ENCODE results near the gene NKAIN2.
"Not testable (repeated sequence)": the region's sequence is repeated elsewhere in the genome, so short reads cannot be mapped to it uniquely, and the experiment has no call there.

Gene NKAIN2

DNA sequence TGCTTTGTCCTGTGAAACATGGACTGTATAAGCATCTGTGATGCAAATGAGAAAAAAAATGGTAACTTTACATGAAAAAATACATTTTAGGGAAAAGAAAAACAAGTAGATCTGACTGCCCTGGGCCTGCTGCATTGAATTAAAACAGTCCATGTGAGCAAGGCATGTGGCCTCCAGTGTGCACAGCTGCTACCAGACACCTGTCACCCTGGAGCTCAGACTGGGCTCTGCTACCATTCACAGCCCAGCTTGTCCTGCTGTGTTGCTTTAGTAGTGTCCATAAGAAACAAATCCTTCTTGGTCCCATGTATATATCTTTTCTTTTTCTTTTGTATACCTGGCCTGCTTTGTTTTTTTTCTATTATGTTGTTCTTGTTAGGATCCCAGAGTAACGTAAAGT, 315.9 kb downstream of the NKAIN2 start:
- DNase-seq = peak; percentile 15

DNA sequence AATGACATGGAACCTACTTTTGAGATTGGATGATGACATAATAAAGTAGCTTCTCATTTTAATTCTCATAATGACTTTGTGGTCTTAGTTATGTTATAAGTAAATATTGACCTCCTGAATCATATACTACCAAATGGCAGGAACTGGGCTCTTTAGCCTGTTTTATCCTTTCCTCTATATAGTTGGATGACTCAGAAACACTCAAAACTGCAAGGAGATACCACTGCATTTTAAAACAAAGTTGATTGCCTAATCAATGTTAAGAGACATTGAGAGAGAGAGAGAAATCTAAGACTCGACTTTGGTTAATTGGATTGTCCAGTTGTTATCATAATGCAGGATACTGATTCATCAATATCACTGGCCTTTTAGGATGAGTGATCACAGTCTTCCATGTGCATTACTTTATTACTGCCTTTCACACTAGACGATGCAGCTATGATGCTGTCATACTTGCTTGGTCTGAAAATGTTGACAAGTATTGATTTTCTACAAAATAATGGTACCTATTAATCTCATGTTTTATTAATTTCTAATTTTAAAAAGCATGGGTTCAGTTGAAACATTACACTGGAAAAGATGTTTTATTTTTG, 320.0 kb downstream of the NKAIN2 start:
- DNase-seq = no peak

DNA sequence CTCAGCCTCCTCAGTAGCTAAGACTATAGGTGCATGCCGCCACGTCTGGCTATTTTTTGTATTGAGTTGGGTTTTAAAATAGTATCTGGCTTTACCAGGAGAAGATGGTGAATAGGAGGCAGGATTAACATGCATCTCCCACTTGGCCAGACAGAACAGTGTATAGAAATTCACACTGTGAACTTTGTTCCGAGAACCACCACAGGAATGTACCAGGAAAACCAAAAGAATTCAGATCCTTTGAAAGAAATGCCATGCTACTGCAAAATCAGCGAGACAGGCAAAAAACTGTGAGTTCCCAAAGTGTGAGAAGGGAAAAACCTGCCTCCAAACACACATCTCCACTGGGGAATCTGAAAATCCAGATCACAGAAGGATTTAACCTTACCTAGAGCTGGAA, 327.6 kb downstream of the NKAIN2 start:
- DNase-seq = no peak

DNA sequence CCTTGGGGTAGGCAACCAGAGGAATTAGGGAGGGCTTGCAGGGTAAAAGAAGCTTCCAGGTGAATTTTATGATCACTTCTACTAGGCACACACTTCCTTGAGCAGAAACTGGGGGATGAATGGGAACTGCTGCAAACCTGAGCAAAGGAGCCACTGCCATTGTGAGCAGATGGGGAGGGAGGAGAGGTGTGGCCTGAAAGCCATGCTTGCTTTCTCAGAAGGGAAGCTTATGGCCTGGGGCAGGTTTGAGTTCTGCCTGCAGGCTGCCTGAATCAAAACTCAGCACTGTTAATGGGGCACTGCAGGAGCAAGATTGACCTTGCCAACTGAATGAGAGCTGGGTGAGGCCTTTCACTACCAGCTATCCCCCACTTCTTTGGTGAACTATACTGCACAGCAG, 328.1 kb downstream of the NKAIN2 start:
- DNase-seq = no peak

DNA sequence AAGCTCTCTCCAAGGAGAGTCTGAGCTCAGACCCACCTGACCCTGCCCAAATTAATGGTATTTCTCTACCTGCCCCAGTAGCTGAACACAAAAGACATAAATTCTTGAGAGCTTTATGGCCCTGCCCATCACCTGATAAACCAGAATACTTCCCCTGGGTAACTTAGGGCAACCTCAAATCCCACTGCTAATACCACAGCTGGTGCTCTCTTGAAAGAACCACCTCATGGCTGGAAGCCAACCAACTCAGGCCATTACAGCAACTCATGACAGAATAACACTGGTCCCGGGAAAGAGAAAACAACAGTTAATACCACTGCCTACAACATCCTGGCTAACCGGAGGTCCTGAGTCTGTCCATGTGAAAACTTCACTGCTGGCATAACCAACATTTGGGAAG, 328.6 kb downstream of the NKAIN2 start:
- no peak for DNase-seq

DNA sequence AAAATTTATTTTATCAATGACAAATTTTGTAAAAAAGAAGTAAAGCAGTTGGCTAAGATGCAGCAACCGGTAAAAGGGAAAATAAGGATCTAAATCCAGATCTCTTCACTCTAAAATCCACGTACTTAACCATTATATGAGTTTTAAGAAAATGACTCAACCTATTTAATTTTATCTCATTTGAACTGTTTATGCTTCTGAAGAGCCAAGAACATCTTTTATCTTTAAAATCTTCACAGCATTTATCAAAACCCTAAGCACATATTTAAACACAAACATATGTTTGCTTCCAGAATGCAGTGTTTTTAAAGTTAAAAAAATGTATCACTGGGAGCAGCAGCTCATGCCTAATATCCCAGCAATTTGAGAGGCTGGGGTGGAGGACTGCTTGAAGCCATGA, 339.2 kb downstream of the NKAIN2 start:
- no peak for DNase-seq

DNA sequence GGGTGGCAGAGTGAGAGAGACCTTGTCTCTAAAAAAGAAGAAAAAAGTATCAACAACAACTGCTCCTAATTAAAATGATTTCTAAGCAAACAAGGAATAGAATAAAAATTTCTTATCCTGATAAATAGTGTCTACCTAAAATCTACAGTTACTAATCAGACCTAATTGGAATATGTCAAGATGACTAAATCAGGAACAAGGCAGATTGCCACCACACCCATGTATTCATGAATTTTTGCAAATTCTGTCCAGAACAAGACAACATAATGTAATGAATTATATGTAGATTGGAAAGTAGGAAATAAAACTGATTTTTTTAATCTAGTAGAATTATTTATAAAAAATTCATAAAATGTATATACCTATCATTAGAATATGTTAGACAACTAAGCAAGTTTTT, 339.8 kb downstream of the NKAIN2 start:
- DNase-seq = no peak

DNA sequence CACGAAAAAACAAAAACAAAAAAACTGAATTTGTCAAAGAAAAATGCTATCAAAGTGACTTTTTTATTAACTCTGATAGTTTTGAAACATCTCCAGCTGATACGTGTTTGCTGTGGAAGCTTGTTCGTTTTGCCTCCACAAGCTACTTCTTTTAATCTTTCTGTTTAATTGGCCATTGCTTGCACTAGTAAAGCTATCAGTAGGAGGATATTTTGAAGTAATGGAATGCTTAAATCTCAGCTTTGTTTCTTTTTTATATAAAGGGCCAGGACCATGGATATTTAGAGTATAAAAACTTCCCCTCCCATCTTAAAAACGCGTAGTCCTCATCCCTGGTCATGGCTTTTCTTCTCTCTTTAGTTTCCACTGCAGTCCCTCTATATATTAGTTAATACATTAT, 344.0 kb downstream of the NKAIN2 start:
- no peak for DNase-seq

DNA sequence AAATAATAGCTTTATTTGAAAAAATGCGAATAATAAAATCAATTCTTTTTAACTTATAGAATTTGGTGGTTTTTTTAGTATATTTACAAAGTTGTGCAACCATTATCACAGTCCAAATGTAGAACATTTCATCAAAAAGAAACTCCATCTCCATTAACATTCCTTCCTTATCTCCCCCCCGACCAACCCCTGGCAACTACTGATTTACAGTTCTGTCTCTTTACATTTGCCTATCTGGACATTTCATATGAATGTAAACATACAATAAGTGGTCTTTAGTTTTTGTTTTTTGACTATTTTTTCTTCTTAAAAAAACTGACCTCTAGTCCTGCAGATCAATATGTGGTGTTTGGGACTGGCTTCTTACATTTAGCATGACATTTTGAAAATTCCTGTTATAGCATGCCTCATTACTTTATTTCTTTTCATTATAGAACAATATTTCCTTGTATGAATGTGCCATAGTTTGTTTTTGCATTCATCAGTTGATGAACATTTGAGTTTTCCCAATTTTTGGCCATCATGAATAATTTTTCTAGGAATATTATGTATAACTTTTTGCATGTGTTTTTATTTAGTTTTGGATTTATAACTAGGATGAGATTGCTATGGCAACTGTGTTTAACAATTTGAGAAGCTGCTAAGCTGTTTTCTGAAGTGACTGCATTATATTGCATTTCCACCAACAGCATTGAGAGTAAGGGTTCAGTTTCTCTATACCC, 344.7 kb downstream of the NKAIN2 start:
- DNase-seq = no peak

DNA sequence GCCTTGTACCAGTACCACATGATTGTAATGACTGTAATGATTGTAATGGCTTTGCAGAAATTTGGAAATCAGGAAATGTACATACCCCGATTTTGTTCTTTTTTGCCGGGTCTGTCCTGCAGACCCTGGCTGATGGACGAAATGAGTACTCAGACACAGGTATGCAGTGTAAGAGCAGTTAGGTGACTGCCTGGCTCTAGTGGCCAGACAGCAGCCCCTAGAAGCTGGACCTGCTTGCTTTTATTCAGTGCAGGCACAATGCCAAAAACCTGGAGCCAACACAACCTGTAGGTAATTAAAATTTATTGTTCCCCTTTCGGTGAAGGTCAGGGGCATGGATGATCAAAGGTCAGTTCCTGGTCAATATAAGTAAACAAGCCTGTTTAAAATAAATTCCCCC, 346.0 kb downstream of the NKAIN2 start:
- DNase-seq = no peak

DNA sequence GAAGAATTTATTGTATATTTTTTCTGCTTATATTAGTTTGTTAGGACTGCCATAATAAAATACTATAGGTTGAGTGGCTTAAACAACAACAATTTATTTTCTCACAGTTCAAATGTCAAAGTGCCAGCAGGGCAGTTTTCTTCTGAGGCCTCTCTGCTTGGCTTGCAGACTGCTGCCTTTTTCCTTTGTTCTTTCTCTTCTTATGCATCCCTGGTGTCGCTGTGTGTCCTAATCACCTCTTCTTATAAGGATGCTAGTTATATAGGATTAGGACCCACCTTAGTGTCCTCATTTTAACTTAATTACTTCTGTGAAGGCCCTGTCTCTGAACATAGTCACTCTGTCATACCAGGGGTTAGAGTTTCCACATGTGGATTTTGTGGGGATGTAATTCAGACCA, 354.4 kb downstream of the NKAIN2 start:
- no peak for DNase-seq

DNA sequence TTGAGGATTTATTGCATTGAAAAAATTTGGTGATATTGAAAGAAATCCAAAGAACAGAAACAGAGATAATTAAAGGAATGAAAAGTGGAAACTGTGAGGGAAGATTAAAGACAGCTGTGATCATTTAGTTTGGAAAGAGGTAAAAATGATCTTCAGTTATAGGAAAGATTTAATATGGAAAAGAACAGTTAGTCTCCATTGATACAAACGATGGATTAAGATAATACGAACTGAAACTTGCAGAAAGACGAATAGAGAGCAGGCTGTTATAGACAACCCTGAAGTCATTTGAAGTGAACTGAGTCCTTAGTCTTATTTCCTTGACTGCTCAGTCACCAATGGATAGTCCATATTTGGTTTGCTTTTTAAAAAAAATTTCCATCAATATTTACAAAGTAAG, 360.0 kb downstream of the NKAIN2 start:
- DNase-seq = no peak

DNA sequence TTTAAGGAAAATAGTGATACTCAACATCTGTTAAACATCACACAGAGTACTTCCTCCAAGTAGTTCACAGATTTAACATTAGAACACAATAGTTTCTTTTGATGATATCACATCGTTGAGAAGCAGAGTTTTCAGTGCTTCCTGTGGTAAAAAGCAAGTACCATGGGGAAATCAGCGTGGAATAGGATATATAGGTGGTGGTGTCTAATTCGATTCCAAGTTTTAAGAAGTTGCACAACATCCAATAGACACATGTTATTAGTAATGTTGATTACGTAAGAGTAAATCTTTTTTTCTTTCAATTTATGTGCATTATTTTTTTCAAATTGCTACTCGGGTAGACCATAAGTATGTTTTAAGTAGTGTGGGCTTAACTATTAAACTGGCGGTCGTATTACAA, 360.7 kb downstream of the NKAIN2 start:
- DNase-seq = no peak

DNA sequence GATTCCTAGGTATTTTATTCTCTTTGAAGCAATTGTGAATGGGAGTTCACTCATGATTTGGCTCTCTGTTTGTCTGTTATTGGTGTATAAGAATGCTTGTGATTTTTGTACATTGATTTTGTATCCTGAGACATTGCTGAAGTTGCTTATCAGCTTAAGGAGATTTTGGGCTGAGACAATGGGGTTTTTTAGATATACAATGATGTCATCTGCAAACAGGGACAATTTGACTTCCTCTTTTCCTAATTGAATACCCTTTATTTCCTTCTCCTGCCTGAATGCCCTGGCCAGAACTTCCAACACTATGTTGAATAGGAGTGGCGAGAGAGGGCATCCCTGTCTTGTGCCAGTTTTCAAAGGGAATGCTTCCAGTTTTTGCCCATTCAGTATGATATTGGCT, 363.6 kb downstream of the NKAIN2 start:
- DNase-seq = not testable (repeated sequence)

DNA sequence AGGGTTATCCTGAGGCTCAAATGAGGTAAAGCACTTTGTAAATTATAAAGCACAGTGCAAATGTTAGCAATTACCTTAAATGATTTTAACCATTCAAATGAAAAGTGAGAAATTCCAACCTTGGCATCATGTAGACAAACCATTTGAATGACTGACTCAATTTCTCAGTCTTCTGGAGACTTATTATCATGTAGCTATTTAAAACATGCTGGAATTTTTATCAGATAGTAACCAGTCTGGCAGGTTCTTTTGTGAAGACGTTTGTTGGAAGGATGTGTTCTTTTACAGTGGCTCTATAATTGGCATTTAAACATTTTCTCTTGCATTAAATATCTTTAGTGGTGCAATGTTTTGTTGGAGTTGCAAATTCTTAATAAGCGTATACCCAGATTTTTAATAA, 386.6 kb downstream of the NKAIN2 start:
- no peak for DNase-seq

DNA sequence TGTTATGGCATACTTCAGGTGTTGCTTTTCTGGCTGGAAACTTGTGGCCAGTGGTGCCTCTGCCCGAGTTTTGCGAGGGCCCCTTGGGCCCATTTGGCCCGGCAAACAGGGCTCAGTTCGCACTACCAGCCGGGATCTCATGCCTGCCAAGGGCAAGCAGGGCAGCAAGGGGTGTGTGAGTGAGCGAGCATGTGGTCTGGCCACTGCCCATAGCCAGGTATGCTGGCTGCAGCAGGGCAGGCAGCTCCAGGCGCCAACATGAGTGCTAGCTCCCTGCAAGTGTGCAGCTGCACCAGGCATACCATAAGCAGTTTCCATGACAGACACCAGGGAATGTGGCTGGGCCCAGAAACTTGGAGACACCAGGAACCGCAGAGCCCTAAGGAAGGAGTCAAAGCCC, 389.5 kb downstream of the NKAIN2 start:
- DNase-seq = no peak

DNA sequence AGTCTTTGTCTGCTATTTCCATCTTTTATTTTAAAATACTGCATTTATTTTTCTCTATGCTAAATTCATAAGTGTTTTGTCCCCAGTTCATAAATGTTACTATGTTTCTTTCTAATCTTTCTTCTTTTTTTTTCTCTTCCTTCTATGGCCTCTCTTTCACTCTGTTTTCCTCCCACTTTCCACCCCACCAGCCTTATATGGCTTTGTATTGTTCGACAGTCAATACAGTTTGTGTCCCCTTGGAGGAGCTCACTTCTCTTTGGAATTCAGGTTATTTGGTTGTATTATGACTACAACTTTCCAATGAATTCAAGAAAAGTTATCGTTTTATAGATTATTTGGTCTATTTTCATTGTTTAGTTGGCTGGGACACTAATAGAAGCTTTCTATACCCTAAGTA, 393.5 kb downstream of the NKAIN2 start:
- DNase-seq = no peak

DNA sequence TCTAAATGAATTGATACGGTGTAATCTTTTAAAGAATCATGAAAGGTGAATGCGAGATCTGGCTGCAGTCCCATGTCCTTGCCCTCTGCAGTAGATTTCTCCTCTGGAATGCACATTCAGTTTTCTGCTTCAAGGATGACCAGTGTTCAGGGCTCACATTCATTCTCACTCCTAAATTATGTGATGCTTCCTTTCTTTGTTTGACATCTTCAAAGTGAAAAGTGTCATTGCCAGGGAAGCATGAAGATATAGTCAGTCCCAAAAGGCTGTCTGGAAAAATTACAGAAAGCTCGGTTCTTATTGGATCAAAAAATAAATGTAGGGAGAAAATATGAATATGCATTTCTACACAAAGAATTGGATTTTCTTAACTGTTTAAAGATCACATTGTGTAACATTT, 395.6 kb downstream of the NKAIN2 start:
- peak; percentile 7 for DNase-seq

DNA sequence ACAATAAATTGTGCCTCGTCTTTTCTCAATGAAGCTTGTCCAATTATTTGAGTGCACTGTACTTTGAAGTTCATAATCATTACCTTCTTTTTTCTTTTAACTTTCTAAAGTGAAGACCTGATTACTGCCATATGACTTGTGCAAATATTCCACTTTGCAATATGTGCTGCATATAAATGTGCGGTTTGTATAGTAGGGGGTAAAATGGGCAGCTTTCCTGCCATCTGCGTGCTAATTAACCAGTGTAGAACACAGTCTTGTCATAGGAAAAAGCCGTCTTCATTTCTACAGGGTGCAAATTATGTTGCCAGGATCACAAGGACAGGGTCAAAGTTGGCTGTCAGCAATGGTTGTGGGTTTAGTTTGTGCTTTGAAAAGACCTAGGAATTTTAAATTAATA, 397.0 kb downstream of the NKAIN2 start:
- DNase-seq = no peak

DNA sequence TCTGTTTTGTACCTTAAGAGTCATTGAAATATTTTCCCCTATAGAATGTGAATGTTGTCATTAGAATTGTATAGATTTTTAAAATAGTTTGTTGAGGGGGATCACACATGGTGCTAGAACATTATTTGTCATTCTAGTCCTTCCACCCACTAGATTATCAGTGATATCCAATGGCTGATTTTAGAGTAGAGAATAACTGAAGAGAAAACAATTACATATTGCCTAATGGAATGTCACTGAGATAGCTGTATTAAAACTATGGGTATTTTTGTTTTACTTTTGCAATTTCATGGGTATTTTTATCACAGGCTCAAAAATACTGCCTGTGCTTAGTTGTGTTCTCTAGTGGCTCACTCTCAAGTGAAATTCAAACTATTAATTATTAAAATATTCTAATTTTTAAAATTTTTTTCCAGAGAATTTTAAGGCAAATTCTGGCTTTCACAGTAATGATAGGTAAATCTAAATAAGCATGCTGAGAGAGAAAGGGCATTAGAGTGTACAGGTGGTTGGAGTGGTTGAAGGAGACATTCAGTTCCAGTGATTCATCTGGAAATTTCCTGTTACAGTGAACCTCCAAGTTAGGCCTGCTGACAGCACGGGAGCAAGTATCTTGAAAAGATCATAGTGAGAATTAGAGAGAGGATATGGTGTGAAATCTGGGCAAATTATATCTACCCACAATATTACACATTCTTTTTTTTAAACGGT, 399.6 kb downstream of the NKAIN2 start:
- DNase-seq = no peak

DNA sequence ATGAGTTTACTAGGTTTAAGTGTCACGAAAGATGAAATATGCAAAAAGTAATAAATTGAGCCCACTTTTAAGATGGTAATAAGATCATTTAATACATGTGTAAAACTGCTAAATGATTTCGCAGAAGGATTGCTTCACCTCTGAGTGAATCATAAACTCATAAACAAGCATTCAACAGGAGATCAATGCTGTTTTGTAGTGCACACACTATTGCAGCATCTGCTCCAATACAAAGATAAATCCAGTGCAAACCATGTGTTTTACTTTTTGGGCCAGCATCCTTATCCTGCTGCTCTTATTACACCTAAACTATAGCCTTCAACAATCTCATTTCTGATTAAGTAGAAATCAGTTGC, 400.1 kb downstream of the NKAIN2 start:
- DNase-seq = no peak

DNA sequence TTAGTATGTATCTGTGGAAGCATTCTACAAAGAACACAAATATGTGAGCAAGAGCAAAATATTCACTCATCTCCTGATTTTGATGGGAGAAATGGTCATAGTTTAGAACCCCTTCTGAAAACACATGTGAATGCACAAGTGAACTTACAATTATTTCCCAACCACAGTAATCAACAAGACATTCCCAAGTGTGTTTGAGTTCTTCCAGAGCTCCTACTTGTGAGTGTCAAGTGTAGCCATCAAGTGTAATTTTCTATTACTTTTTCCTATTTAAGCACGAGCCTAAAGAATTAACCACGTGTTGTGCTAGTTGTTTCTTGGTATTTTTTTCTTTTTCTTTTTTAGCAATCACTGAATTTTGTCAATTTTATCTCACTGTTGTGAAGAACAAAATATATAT, 402.3 kb downstream of the NKAIN2 start:
- no peak for DNase-seq

DNA sequence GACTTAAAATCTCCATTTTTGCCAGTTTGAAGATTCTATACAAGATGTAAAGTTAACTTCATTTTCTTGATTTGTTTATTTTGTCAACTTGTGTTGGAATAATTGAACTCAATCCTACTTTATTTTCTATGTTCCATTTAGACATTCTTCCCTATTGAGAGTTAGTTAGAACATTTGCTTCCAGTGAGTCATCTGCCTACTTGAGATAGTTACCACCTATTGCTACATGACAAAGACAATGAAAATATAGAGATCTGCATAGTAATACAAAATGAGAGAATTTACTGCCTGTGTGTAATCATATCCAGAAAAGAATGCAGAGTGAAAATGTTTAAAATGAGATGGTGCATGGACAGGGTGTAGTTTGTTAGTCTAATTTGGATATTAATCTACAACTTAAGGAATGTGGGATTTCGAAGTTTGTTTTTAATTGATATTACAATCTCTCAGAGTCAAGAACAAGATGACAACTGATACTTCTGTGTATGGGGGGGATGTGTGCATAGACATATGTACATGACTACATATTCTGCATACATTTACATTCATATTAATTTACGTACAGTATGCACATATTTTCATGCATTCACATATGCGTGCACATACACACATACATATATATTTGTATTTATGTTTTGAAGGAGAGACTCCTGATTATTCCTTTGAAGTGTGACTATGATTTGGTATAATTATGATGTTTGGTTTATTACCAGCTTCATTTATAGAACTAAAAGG, 420.1 kb downstream of the NKAIN2 start:
- DNase-seq = no peak

DNA sequence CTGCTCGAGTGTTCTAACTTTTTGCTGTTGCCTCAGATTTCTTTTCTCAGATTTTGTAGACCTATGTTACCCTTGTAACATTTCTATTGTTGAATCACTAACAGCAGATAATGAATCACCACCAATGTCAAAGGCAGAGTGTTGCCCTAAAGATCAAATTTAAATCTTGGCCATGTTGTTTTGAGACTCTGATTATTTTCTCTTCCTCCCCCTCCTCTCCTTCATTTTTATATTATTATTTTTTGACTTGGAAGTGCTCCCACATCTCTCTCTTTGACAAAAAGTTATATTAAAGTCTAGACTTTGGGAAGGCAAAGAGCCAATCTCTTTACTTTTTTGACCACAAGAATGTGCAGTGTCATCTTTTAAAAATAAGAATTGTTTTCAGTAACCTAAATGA, 422.7 kb downstream of the NKAIN2 start:
- DNase-seq = no peak
